ENCODE measurements around the gene SPAG6.

Gene SPAG6

GRCh38 chr10:22460531-22461403, 115.5 kb downstream of the SPAG6 start:
- intact Hi-C loops (cut with micrococcal nuclease): no loop called here
- Mint-ChIP-seq H3K4me1 (ENCODE audit: low read depth) (peaks cover 6% of the 10 kb centered on the region), H3K27ac (no peak overlapping the region), H3K27me3 (peaks cover 5% of the 10 kb centered on the region), H3K9me3 (no peaks in the 10 kb centered on the region), H3K4me3 (no peak overlapping the region), H3K36me3 (ENCODE audit: low read depth) (no peaks in the 10 kb centered on the region)

- H3K4me3 Mint-ChIP-seq: no peak overlapping the region
- peaks cover 6% of the 10 kb centered on the region for H3K4me1 Mint-ChIP-seq (ENCODE audit: low read depth)
- no peak overlapping the region for H3K27ac Mint-ChIP-seq
- H3K27me3 Mint-ChIP-seq: peaks cover 6% of the 10 kb centered on the region
- H3K36me3 Mint-ChIP-seq (ENCODE audit: low read depth): no peaks in the 10 kb centered on the region
- intact Hi-C loops (cut with micrococcal nuclease): no loop called here
- H3K9me3 Mint-ChIP-seq: no peaks in the 10 kb centered on the region
Observed at GRCh38 chr10:22461891-22462290, 116.6 kb downstream of the SPAG6 start.

GRCh38 chr10:22463255-22463654, 118.0 kb downstream of the SPAG6 start:
- Mint-ChIP-seq H3K4me3 (no peak overlapping the region), H3K27ac (no peak overlapping the region), H3K4me1 (ENCODE audit: low read depth) (peaks cover 6% of the 10 kb centered on the region), H3K36me3 (ENCODE audit: low read depth) (no peaks in the 10 kb centered on the region), H3K9me3 (no peaks in the 10 kb centered on the region), H3K27me3 (peaks cover 6% of the 10 kb centered on the region)
- intact Hi-C loops (cut with micrococcal nuclease): no loop called here

GRCh38 chr10:22464966-22465629, 119.8 kb downstream of the SPAG6 start:
- Mint-ChIP-seq H3K36me3 (ENCODE audit: low read depth) (no peaks in the 10 kb centered on the region), H3K4me3 (no peak overlapping the region), H3K9me3 (no peaks in the 10 kb centered on the region)

GRCh38 chr10:22466763-22467334, 121.6 kb downstream of the SPAG6 start:
- Mint-ChIP-seq H3K4me3 (no peak overlapping the region), H3K4me1 (ENCODE audit: low read depth) (no peaks in the 10 kb centered on the region), H3K9me3 (no peaks in the 10 kb centered on the region), H3K27ac (no peak overlapping the region), H3K27me3 (peaks cover 18% of the 10 kb centered on the region), H3K36me3 (ENCODE audit: low read depth) (no peaks in the 10 kb centered on the region)
- intact Hi-C loops (cut with micrococcal nuclease): no loop called here

More at GRCh38 chr10:22464966-22465629, 119.8 kb downstream of the SPAG6 start:
- peaks cover 9% of the 10 kb centered on the region for H3K27me3 Mint-ChIP-seq
- intact Hi-C loops (cut with micrococcal nuclease): no loop called here
- no peak overlapping the region for H3K27ac Mint-ChIP-seq
- H3K4me1 Mint-ChIP-seq (ENCODE audit: low read depth): no peaks in the 10 kb centered on the region
